Stimulated activated CD8-positive, alpha-beta memory T cell treated with anti-CD3 and anti-CD28 coated beads, Interleukin-12 subunit alpha, Interleukin-12 subunit beta, amount 100 ng/mL, for 24 hours (primary cell): ENCODE data around the gene CBLN3.

ENCODE experiments used
- DNase-seq: peaks from one replicate; pipeline ENCODE4 v3.0.0-alpha.2; 2020; ENCODE audit errors: extremely low read depth

Gene CBLN3

GRCh38 chr14:24382064-24382371 lies 47.5 kb downstream of the CBLN3 start:
- DNase-seq, result no peak

- no peak for DNase-seq
Observed at GRCh38 chr14:24381363-24382063, 48.0 kb downstream of the CBLN3 start.

- DNase-seq, result no peak
Observed at GRCh38 chr14:24379907-24380730, 49.3 kb downstream of the CBLN3 start.

GRCh38 chr14:24378981-24379906 lies 50.2 kb downstream of the CBLN3 start:
- DNase-seq, result no peak

GRCh38 chr14:24378327-24378726 lies 51.1 kb downstream of the CBLN3 start:
- DNase-seq, result no peak

GRCh38 chr14:24377657-24378056 lies 51.8 kb downstream of the CBLN3 start:
- no peak for DNase-seq

- DNase-seq, result no peak
Observed at GRCh38 chr14:24377126-24377525, 52.3 kb downstream of the CBLN3 start.
